Retinal pigment epithelial cell (primary cell): ENCODE measurements around the gene MCIDAS.

Experiments
- DNase-seq: peaks from one replicate; pipeline ENCODE4 v3.0.0-alpha.2; 2010; ENCODE audit warnings: low read depth
- H3K4me3 ChIP-seq: 2 replicates; pipeline ENCODE4 v1.5.1; 2011; ENCODE audit warnings: mild to moderate bottlenecking, low read length, control low read depth, moderate library complexity
- TF ChIP-seq, protein P1 (sequence below): conservative IDR thresholded peaks from 2 replicates; pipeline ENCODE4 v1.5.1; 2011; ENCODE audit warnings: low read depth, low read length, control low read depth, inconsistent platforms

Gene MCIDAS

DNA sequence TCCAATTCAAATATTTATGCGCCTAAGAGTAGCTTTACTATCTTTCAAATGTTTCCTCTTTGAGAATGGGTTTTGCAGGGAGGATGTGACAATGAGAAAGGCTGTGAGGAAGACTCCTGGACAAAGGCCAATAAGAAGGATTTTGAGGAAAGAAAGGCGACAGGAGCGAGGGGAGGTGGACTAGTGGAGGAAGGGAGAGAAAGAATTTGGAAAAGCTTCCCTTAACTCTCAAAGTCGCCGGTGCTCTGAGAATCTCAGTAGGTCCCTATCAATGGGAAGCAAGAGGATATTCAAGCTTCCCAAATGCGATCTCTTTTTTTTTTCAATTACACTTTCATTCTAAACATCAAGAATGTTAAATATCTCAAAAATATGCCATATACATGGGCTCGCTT lies 51.3 kb downstream of the MCIDAS start:
- peak overlapping the region; percentile 49 for H3K4me3 ChIP-seq
- no peak for DNase-seq
- TF ChIP-seq, protein P1, sequence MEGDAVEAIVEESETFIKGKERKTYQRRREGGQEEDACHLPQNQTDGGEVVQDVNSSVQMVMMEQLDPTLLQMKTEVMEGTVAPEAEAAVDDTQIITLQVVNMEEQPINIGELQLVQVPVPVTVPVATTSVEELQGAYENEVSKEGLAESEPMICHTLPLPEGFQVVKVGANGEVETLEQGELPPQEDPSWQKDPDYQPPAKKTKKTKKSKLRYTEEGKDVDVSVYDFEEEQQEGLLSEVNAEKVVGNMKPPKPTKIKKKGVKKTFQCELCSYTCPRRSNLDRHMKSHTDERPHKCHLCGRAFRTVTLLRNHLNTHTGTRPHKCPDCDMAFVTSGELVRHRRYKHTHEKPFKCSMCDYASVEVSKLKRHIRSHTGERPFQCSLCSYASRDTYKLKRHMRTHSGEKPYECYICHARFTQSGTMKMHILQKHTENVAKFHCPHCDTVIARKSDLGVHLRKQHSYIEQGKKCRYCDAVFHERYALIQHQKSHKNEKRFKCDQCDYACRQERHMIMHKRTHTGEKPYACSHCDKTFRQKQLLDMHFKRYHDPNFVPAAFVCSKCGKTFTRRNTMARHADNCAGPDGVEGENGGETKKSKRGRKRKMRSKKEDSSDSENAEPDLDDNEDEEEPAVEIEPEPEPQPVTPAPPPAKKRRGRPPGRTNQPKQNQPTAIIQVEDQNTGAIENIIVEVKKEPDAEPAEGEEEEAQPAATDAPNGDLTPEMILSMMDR = no peak

DNA sequence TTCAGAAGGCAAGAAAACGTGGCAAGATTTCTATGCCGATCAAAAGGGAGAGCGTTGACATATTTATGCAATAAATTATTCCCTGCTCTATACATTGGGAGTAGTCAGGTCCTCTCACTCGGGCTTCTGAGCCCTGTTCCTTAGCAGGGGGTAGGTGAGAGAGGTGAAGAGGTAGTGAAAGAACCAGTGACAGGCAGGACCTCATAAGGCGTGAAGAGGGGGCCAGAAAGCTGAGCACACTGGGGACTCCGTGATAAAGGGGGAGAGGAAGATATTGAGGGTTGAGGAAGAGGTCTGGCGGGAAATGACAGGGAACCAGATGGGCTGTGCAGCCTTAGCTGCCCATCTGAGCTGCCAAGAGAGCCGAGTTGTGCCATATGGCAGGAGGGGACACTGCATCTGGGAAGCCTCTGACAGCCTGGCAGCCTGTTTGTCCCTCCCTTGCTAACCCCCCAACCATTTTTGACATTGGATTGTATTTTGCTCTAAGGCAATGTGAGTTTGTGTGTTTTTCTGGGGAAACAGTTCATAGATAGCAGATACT lies 53.4 kb downstream of the MCIDAS start:
- no peak for DNase-seq
- H3K4me3 ChIP-seq = peak overlapping the region; percentile 47
- TF ChIP-seq, protein P1 = no peak

DNA sequence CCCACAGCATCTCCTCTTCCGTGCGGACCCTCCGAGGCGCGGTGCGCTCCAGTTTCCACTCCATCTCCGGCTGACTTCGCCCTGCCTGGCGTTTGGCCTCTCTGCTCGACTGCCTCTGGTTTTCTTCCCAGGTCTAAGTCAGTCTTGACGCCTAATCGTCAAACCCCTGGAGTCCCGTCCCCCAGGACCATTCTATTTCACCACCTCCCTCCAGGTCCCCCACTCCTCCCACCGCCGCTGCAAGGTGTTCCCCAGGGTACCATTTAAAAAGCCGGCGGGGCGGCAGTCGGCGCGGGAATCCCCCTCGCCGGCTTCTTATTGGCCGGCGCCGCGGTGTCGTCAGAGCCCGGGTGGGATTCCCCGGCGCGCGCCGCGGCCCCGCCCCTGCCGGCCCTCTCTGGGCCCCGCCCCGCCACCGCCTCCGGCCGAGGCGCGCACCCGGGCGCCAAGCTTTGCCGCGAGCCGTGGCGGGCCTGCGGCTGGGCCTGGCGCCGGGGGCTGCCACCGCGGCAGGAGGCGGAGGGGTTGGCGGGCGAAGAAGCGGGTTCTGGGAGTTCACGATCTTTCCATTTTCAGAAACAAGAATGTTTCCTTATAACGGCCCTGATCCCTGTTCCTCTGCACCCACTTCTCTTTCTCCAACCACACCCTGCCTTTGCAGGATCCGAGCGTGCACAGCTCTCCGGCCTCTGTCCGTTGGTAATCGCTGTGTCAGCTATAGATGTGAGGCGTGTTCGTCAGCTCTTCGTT lies 54.0 kb downstream of the MCIDAS start, which contains the start of gene CDC20B:
TSS of gene CDC20B (minus strand) at position 241 of the 750 bp plus-strand sequence. CDS start at position 64, 177 bp downstream.
- DNase-seq = no peak
- TF ChIP-seq, protein P1 = no peak
- H3K4me3 ChIP-seq = peak within 1 kb of the TSS; percentile 58

DNA sequence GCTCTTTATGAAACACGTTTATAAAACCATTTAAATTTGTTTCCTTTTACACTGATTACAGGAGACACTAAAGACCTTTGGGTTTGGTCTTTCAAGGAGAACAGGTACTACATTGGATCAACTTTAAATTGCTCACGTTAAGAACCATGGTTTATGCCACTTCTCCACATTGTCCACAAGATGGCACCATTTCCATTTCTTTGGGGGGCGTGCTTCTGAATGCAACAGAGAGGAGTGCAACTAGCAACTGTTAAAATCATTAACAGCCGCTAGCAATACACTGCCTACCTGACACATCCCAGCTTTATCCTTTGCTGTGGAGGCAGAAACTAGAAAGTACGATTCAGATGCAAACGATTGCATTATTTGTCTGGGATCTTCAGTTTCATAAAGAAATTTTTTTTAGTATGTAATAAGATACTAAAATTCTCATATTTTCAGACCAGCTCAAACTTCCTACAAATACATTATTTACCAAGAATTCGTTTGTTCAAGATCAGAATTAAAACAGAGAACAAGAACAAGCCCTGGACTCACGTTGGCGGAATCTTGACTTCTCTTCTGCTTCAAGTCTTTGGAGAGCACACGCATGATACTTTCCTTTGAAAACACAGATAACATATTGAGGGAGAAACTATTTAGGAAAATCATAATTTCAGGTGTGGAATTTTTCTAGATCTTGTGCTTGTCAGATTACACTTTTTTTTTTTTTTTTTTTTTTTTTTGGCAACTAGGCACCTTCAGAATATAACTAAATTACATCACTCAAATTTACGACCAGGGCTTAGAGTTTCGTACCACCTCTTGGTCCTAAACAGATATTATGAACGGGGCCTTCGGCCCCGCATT lies 54.8 kb downstream of the MCIDAS start:
- TF ChIP-seq, protein P1 = peak; percentile 79
- peak overlapping the region; percentile 58 for H3K4me3 ChIP-seq
- peak; percentile 32 for DNase-seq

DNA sequence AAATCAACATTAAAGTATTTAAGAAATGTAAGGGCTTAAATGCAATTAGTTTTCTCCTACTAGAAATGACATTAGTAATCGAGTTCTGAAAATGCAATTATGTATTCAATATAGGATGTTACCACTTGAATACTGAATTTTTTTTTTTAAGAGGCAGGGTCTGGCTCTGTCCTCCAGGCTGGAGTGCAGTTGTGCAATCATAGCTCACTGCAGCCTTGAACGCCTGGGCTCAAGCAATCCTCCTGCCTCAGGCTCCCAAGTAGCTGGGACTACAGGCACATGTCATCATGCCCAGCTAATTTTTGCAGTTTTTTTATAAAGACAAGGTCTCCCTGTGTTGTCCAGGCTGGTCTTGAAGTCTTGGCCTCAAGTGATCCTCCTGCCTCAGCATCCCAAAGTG lies 55.6 kb downstream of the MCIDAS start:
- TF ChIP-seq, protein P1 = no peak
- no peak for DNase-seq
- H3K4me3 ChIP-seq = no peak overlapping the region
